Thyroid gland (tissue), 4 donors: ENCODE results near the gene KAT14. TPM values are rescaled to one million over a fixed set of nuclear protein-coding genes. Genes with fewer than 3 reads are reported as not detected.

ENCODE experiments used
- DNase-seq, 2 donors: peaks; one replicate each; pipeline ENCODE4 v3.0.0-alpha.2; 2019
- H3K27ac ChIP-seq, 3 donors: fragments of 200-600 bp; sonication (generic); 1 replicate in 2 of 3; 2 replicates in 1 of 3; pipeline ENCODE4 v1.5.1; 2016 to 2019; ENCODE audit warnings: mild to moderate bottlenecking in 1 of 3, moderate library complexity in 1 of 3
- H3K27me3 ChIP-seq: fragments of 200-600 bp; sonication (generic); one replicate; pipeline ENCODE4 v1.5.1; 2019
- H3K36me3 ChIP-seq, 2 donors: fragments of 200-600 bp; sonication (generic); one replicate each; pipeline ENCODE4 v1.5.1; 2016 to 2019
- H3K4me1 ChIP-seq, 2 donors: fragments of 200-600 bp; sonication (generic); one replicate each; pipeline ENCODE4 v1.5.1; 2017 to 2019
- H3K4me3 ChIP-seq, 3 donors: fragments of 200-600 bp; sonication (generic); replicated peaks in 1 of 3; 1 replicate in 2 of 3; 2 replicates in 1 of 3; pipeline ENCODE4 v1.5.1; 2016; ENCODE audit warnings: mild to moderate bottlenecking in 1 of 3
- H3K9me3 ChIP-seq: fragments of 200-600 bp; sonication (generic); one replicate; pipeline ENCODE4 v1.5.1; 2017
- CTCF ChIP-seq, 6 experiments: fragments of 200-600 bp in 3 of 6; fragments of 450-650 bp in 3 of 6; sonication (generic) in 3 of 6; IDR thresholded peaks; one replicate each; pipeline ENCODE4 v1.5.1; 2016 to 2019; ENCODE audit warnings: antibody characterized with exemption in 6 of 6, mild to moderate bottlenecking in 2 of 6, inconsistent platforms in 1 of 6, moderate library complexity in 1 of 6
- POLR2A ChIP-seq, 2 donors: fragments of 450-650 bp; IDR thresholded peaks; one replicate each; pipeline ENCODE4 v1.6.1; 2017; ENCODE audit warnings: antibody characterized with exemption in 2 of 2, mild to moderate bottlenecking in 2 of 2, moderate library complexity in 1 of 2
- WGBS, 2 donors: methylation state at CpG; one replicate each; pipeline ENCODE4 v1.1.5; 2017; 5-methylcytosine and 5-hydroxymethylcytosine counted together
- intact Hi-C: fragments of 100-400 bp; cut with DNase I; formaldehyde crosslinking; loops from one replicate; pipeline ENCODE4 v1.15.1; 2023
- total RNA-seq, 4 donors: library from RNA; depleted of rRNA; stranded (reverse); fragments of >200 nt; gene quantifications; one replicate each; pipeline ENCODE4 v1.2.3, GENCODE V29; 2016

Gene KAT14
- total RNA-seq, 4 donors from 2014 or later: 17.9 to 19.7 (median 18.7) TPM

- H3K4me1 ChIP-seq: peaks cover 14 to 16% of the 10 kb centered on the region in 2 donors
- no peaks in the 10 kb centered on the region for H3K9me3 ChIP-seq
- no peak overlapping the region for H3K4me3 ChIP-seq
- TF ChIP-seq CTCF (IDR thresholded peaks at IDR 0.05) (no peak), POLR2A (IDR thresholded peaks at IDR 0.05) (no peak)
- peak; percentile 56 to 62 for DNase-seq
- H3K27ac ChIP-seq: peak overlapping the region in 1 of 3 donors; percentile 50
- H3K36me3 ChIP-seq: no peaks in the 10 kb centered on the region
- WGBS, 2 donors: 30 to 37% methylated on average over 2 of the region's 2 CpGs
- intact Hi-C loops: no loop called here
- no peaks in the 10 kb centered on the region for H3K27me3 ChIP-seq
Measured at GRCh38 chr20:18133962-18134361, 3.7 kb upstream of the KAT14 start.

GRCh38 chr20:18138266-18138582 is 561 bp downstream of the KAT14 start:
- TF ChIP-seq POLR2A (IDR thresholded peaks at IDR 0.05) (no peak), CTCF (IDR thresholded peaks at IDR 0.05) (no peak)
- DNase-seq: no peak
- Histone ChIP-seq H3K9me3 (no peaks in the 10 kb centered on the region), H3K4me3 (peak overlapping the region; percentile 91 to 98 (median 92)), H3K4me1 (peaks cover 18 to 26% of the 10 kb centered on the region in 2 donors), H3K36me3 (peaks cover 0 to 9% of the 10 kb centered on the region in 2 donors), H3K27ac (peak overlapping the region; percentile 90 to 94 (median 92)), H3K27me3 (no peaks in the 10 kb centered on the region)
- 1% methylated on average over 9 to 15 of the region's 15 CpGs for WGBS, 2 donors
- intact Hi-C loops: no loop called here

- H3K4me3 ChIP-seq: peak overlapping the region; percentile 91 to 98 (median 92)
- DNase-seq: no peak
- 35 to 39% methylated on average over 7 of the region's 7 CpGs for WGBS, 2 donors
- peaks cover 15 to 21% of the 10 kb centered on the region in 2 donors for H3K4me1 ChIP-seq
- H3K27me3 ChIP-seq: no peaks in the 10 kb centered on the region
- intact Hi-C loops: no loop called here
- TF ChIP-seq POLR2A (IDR thresholded peaks at IDR 0.05) (no peak), CTCF (IDR thresholded peaks at IDR 0.05) (no peak)
- H3K36me3 ChIP-seq: peaks cover 0 to 9% of the 10 kb centered on the region in 2 donors
- peak overlapping the region in 1 of 3 donors; percentile 94 for H3K27ac ChIP-seq
- H3K9me3 ChIP-seq: no peaks in the 10 kb centered on the region
Measured at GRCh38 chr20:18138639-18139583, 1.2 kb downstream of the KAT14 start.

GRCh38 chr20:18139832-18140231 is 2.2 kb downstream of the KAT14 start:
- no peaks in the 10 kb centered on the region for H3K27me3 ChIP-seq
- peaks cover 11 to 14% of the 10 kb centered on the region in 2 donors for H3K4me1 ChIP-seq
- no peak overlapping the region for H3K27ac ChIP-seq
- intact Hi-C loops: loop anchor here (10.0 kb wide), 1 partner anchor 135 kb away; no protein-coding TSS in a partner anchor
- 88% methylated on average over 2 of the region's 2 CpGs for whole genome bisulfite sequencing, 2 donors
- DNase-seq: no peak
- H3K4me3 ChIP-seq: no peak overlapping the region
- no peaks in the 10 kb centered on the region for H3K9me3 ChIP-seq
- TF ChIP-seq CTCF (IDR thresholded peaks at IDR 0.05): no peak
- no peak for TF ChIP-seq POLR2A (IDR thresholded peaks at IDR 0.05)
- H3K36me3 ChIP-seq: peaks cover 0 to 9% of the 10 kb centered on the region in 2 donors

GRCh38 chr20:18144541-18145099 is 7.0 kb downstream of the KAT14 start:
- Histone ChIP-seq H3K36me3 (peaks cover 0 to 9% of the 10 kb centered on the region in 2 donors), H3K4me1 (peaks cover 0 to 6% of the 10 kb centered on the region in 2 donors)

More at GRCh38 chr20:18144541-18145099, 7.0 kb downstream of the KAT14 start:
- 93 to 100% methylated on average over 1 of the region's 1 CpG for WGBS, 2 donors
- DNase-seq: no peak
- no peak for TF ChIP-seq CTCF (IDR thresholded peaks at IDR 0.05)
- TF ChIP-seq POLR2A (IDR thresholded peaks at IDR 0.05): no peak
- intact Hi-C loops: loop anchor here (10.0 kb wide), 1 partner anchor 130 kb away; no protein-coding TSS in a partner anchor
- no peak overlapping the region for H3K4me3 ChIP-seq
- H3K27ac ChIP-seq: no peak overlapping the region
- H3K9me3 ChIP-seq: no peaks in the 10 kb centered on the region
- no peaks in the 10 kb centered on the region for H3K27me3 ChIP-seq
